ENCODE results near the gene TCOF1. TPM values are rescaled to one million over a fixed set of nuclear protein-coding genes. Genes with fewer than 3 reads are reported as not detected.

TCOF1 gene
- total RNA-seq, 2 experiments from 2014 or later = 40.4 to 43.2 TPM

- Histone ChIP-seq H3K4me3 (ENCODE audit: low read length) (no peak overlapping the region), H3K27ac (ENCODE audit: low read depth in 1 of 2, low read length in 2 of 2) (no peak overlapping the region), H3K9me3 (ENCODE audit: control insufficient read depth in 1 of 2, insufficient read depth in 1 of 2, low read length in 2 of 2) (no peaks in the 10 kb centered on the region), H3K4me1 (ENCODE audit: insufficient read depth, low read length) (peaks cover 36% of the 10 kb centered on the region), H3K36me3 (ENCODE audit: insufficient read depth, low read length) (peaks cover 66% of the 10 kb centered on the region), H3K27me3 (ENCODE audit: control insufficient read depth in 1 of 2, insufficient read depth in 2 of 2, low read length in 2 of 2) (no peaks in the 10 kb centered on the region)
- peak overlapping the region; percentile 49 for H3K4me3 Mint-ChIP-seq
- intact Hi-C loops (cut with DNase I, micrococcal nuclease) = loop anchor here in 1 of 2 experiments (5.0 kb wide), 1 partner anchor 313 kb away; the partner anchor contains the start of gene DCTN4
- H3K9me3 Mint-ChIP-seq = no peaks in the 10 kb centered on the region
- H3K27ac Mint-ChIP-seq = peak overlapping the region; percentile 70
- DNase-seq = no peak
- peaks cover 42% of the 10 kb centered on the region for H3K4me1 Mint-ChIP-seq (ENCODE audit: low read depth)
- H3K36me3 Mint-ChIP-seq (ENCODE audit: low read depth) = peaks cover 85% of the 10 kb centered on the region
- H3K27me3 Mint-ChIP-seq = no peaks in the 10 kb centered on the region
- CTCF ChIA-PET = interaction anchor here (2.0 kb wide), 1 partner anchor 9 kb away, joined by 6 read pairs; no protein-coding TSS in a partner anchor
- TF ChIP-seq CTCF (IDR thresholded peaks at IDR 0.05) = no peak
- no peak for ATAC-seq (ENCODE audit: poor library complexity)
- POLR2A ChIA-PET = interaction anchor here (2.4 kb wide), 1 partner anchor 32 kb away, joined by 7 read pairs; the partner anchor contains the start of gene CD74
Observed at GRCh38 chr5:150444770-150445169, 87.3 kb downstream of the TCOF1 start.

GRCh38 chr5:150446088-150446487 lies 88.6 kb downstream of the TCOF1 start:
- H3K27ac ChIP-seq (ENCODE audit: low read depth in 1 of 2, low read length in 2 of 2) = no peak overlapping the region
- H3K4me3 Mint-ChIP-seq = peak overlapping the region; percentile 35

GRCh38 chr5:150446583-150446982 lies 89.1 kb downstream of the TCOF1 start:
- DNase-seq (no peak), ATAC-seq (ENCODE audit: poor library complexity) (no peak)
- Histone ChIP-seq H3K4me3 (ENCODE audit: low read length) (no peak overlapping the region), H3K27ac (ENCODE audit: low read depth in 1 of 2, low read length in 2 of 2) (peak overlapping the region in 1 of 2 donors; percentile 18), H3K36me3 (ENCODE audit: insufficient read depth, low read length) (peaks cover 66% of the 10 kb centered on the region), H3K9me3 (ENCODE audit: control insufficient read depth in 1 of 2, insufficient read depth in 1 of 2, low read length in 2 of 2) (no peaks in the 10 kb centered on the region), H3K4me1 (ENCODE audit: insufficient read depth, low read length) (peaks cover 36% of the 10 kb centered on the region), H3K27me3 (ENCODE audit: control insufficient read depth in 1 of 2, insufficient read depth in 2 of 2, low read length in 2 of 2) (no peaks in the 10 kb centered on the region)
- CTCF ChIA-PET = interaction anchor here (2.0 kb wide), 1 partner anchor 10 kb away, joined by 6 read pairs; no protein-coding TSS in a partner anchor
- no peak for TF ChIP-seq CTCF (IDR thresholded peaks at IDR 0.05)
- POLR2A ChIA-PET = interaction anchor here (1.4 to 2.4 kb wide), 2 partner anchors 34 to 36 kb away, joined by 3 to 7 read pairs; partner anchors contain the start of gene CD74
- Mint-ChIP-seq H3K27me3 (no peaks in the 10 kb centered on the region), H3K36me3 (ENCODE audit: low read depth) (peaks cover 79% of the 10 kb centered on the region), H3K4me3 (peak overlapping the region; percentile 38), H3K4me1 (ENCODE audit: low read depth) (peaks cover 47% of the 10 kb centered on the region), H3K9me3 (peaks cover 2% of the 10 kb centered on the region), H3K27ac (peak overlapping the region; percentile 70)
- intact Hi-C loops (cut with DNase I, micrococcal nuclease) = loop anchor here in 1 of 2 experiments (5.0 kb wide), 1 partner anchor 311 kb away; the partner anchor contains the start of gene DCTN4

More at GRCh38 chr5:150446088-150446487, 88.6 kb downstream of the TCOF1 start:
- intact Hi-C loops (cut with DNase I, micrococcal nuclease) = loop anchor here in 1 of 2 experiments (5.0 kb wide), 1 partner anchor 311 kb away; the partner anchor contains the start of gene DCTN4
- Mint-ChIP-seq H3K9me3 (peaks cover 2% of the 10 kb centered on the region), H3K36me3 (ENCODE audit: low read depth) (peaks cover 84% of the 10 kb centered on the region), H3K27ac (peak overlapping the region; percentile 70), H3K4me1 (ENCODE audit: low read depth) (peaks cover 47% of the 10 kb centered on the region), H3K27me3 (no peaks in the 10 kb centered on the region)
- TF ChIP-seq CTCF (IDR thresholded peaks at IDR 0.05) = no peak
- no peak overlapping the region for H3K4me3 ChIP-seq (ENCODE audit: low read length)
- H3K4me1 ChIP-seq (ENCODE audit: insufficient read depth, low read length) = peaks cover 36% of the 10 kb centered on the region
- peaks cover 66% of the 10 kb centered on the region for H3K36me3 ChIP-seq (ENCODE audit: insufficient read depth, low read length)
- H3K9me3 ChIP-seq (ENCODE audit: control insufficient read depth in 1 of 2, insufficient read depth in 1 of 2, low read length in 2 of 2) = no peaks in the 10 kb centered on the region
- ChIA-PET POLR2A (interaction anchor here (2.4 kb wide), 1 partner anchor 33 kb away, joined by 7 read pairs; the partner anchor contains the start of gene CD74), CTCF (interaction anchor here (2.0 kb wide), 1 partner anchor 10 kb away, joined by 6 read pairs; no protein-coding TSS in a partner anchor)
- ATAC-seq (ENCODE audit: poor library complexity) (no peak), DNase-seq (no peak)
- H3K27me3 ChIP-seq (ENCODE audit: control insufficient read depth in 1 of 2, insufficient read depth in 2 of 2, low read length in 2 of 2) = no peaks in the 10 kb centered on the region
